Ovary (tissue), 3 donors: Measurements from ENCODE around the gene CKLF.

ENCODE experiments used
- EP300 ChIP-seq: sonication (generic); formaldehyde crosslinking; IDR thresholded peaks from one replicate; pipeline ENCODE4 v1.6.1; 2017; ENCODE audit warnings: antibody characterized with exemption
- TF ChIP-seq, protein P1 (sequence below), 3 donors: fragments of 450-650 bp in 2 of 3; fragments of 200-600 bp in 1 of 3; IDR thresholded peaks; one replicate each; pipeline versions ENCODE4 v1.5.1 to v1.8.0; 2016 to 2022; ENCODE audit warnings: antibody characterized with exemption in 3 of 3, mild to moderate bottlenecking in 1 of 3
- donor health status: DM: no; HTN: no; CAD: no.

DNA sequence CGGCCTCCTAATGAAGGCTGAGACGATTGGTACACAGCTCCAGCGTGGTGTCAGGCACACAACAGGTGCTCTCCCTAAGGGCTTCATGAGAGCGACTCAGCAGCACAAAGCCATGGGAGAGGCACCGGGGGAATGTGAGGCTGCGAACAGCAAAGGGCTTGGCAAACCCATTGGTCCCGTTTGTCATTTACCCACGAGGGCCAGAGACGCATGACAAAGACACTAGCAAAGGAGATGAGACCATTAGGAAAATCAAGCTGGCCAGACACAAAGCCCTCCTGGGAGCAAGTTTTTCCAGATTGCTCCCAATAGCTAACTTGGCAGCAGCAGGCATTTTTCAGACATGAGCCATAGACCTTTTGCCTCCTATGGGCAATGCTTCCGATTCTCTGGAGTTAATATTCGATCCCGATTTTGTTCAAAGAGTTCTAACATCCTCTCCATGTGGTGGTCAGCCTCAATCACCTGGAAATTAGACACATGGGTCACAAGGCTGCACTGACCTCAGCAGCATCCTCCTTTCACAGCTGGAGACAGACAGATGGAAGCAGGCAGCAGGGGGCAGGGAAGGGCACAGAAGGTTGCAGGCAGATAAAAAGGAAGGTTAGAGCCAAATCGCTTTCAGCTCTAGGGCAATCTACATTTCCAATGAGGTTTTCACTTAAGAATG lies 40.6 kb upstream of the CKLF start:
- TF ChIP-seq EP300, result no peak
- TF ChIP-seq, protein P1, sequence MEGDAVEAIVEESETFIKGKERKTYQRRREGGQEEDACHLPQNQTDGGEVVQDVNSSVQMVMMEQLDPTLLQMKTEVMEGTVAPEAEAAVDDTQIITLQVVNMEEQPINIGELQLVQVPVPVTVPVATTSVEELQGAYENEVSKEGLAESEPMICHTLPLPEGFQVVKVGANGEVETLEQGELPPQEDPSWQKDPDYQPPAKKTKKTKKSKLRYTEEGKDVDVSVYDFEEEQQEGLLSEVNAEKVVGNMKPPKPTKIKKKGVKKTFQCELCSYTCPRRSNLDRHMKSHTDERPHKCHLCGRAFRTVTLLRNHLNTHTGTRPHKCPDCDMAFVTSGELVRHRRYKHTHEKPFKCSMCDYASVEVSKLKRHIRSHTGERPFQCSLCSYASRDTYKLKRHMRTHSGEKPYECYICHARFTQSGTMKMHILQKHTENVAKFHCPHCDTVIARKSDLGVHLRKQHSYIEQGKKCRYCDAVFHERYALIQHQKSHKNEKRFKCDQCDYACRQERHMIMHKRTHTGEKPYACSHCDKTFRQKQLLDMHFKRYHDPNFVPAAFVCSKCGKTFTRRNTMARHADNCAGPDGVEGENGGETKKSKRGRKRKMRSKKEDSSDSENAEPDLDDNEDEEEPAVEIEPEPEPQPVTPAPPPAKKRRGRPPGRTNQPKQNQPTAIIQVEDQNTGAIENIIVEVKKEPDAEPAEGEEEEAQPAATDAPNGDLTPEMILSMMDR (IDR thresholded peaks at IDR 0.05), result no peak
